ENCODE measurements around the gene CD27. TPM values are rescaled to one million over a fixed set of nuclear protein-coding genes. Genes with fewer than 3 reads are reported as not detected.

CD27 gene
- total RNA-seq, result 23.3 and 25.9 TPM in 2 replicates

DNA sequence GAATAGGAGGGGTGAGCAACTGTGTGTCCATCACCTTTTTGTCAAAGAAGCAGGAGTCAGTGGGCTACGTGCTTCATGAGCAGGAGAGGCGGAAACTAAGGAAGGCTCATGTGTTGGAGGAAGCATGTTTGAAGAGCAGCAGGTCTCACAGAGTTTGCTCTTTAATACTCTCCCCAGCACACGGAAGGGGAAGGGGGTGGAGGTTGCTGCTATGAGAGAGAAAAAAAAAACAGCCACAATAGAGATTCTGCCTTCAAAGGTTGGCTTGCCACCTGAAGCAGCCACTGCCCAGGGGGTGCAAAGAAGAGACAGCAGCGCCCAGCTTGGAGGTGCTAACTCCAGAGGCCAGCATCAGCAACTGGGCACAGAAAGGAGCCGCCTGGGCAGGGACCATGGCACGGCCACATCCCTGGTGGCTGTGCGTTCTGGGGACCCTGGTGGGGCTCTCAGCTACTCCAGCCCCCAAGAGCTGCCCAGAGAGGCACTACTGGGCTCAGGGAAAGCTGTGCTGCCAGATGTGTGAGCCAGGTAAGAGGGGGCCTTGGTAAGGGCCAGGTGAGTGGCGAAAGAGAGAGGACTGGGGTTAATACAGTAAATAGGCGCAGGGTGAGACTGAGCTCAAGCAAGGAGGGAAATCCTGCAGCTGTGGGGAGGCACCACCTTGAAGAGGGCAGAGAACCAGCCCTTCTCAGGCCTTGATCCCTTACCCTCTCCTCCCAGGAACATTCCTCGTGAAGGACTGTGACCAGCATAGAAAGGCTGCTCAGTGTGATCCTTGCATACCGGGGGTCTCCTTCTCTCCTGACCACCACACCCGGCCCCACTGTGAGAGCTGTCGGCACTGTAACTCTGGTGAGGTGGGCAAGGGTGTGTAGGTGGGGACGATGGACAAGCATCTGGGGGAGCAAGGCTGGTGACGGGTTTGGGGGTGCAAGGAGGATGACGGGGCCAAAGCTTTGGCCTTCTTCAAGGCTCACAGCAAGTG is at the start of gene CD27:
TSS of gene CD27 (plus strand) at position 252 of the 985 bp plus-strand sequence. CDS start at position 393, 141 bp downstream.
- DNase-seq (ENCODE audit: low spot score), result no peak
- Mint-ChIP-seq H3K27me3 (ENCODE audit: low read depth) (no peaks in the 10 kb centered on the region), H3K27ac (peak within 1 kb of the TSS; percentile 91), H3K36me3 (ENCODE audit: low read depth) (peaks cover 27% of the 10 kb centered on the region), H3K4me3 (ENCODE audit: low read depth) (peak within 1 kb of the TSS; percentile 87), H3K9me3 (no peaks in the 10 kb centered on the region), H3K4me1 (ENCODE audit: low read depth) (peaks cover 56% of the 10 kb centered on the region)
- intact Hi-C loops (cut with micrococcal nuclease), result loop anchor here (2.0 kb wide), 1 partner anchor 18 kb away; no protein-coding TSS in a partner anchor

DNA sequence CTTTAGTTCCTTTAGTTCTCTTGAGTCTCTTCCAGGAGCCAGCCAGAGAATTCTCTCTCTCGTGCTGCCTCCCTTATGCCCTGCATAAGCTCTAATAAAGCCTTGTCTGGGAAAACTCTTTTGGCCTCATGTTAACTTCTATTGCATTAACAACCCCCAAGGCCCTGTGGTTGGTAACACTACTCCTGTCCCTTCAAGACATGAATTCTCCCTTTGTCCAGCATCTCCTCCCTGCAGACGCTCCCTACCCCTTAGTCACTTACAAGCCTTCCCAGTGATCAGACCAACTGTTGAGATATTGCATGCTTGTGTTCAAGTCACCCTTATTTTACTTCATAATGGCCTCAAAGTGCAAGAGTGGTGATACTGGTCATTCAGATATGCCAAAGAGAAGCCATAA is 48.7 kb upstream of the CD27 start:
- peaks cover 8% of the 10 kb centered on the region for H3K27me3 Mint-ChIP-seq (ENCODE audit: low read depth)
- no peaks in the 10 kb centered on the region for H3K36me3 Mint-ChIP-seq (ENCODE audit: low read depth)
- no peaks in the 10 kb centered on the region for H3K4me1 Mint-ChIP-seq (ENCODE audit: low read depth)
- H3K27ac Mint-ChIP-seq, result no peak overlapping the region
- no peak overlapping the region for H3K4me3 Mint-ChIP-seq (ENCODE audit: low read depth)
- DNase-seq (ENCODE audit: low spot score), result no peak
- intact Hi-C loops (cut with micrococcal nuclease), result no loop called here
- H3K9me3 Mint-ChIP-seq, result no peaks in the 10 kb centered on the region

DNA sequence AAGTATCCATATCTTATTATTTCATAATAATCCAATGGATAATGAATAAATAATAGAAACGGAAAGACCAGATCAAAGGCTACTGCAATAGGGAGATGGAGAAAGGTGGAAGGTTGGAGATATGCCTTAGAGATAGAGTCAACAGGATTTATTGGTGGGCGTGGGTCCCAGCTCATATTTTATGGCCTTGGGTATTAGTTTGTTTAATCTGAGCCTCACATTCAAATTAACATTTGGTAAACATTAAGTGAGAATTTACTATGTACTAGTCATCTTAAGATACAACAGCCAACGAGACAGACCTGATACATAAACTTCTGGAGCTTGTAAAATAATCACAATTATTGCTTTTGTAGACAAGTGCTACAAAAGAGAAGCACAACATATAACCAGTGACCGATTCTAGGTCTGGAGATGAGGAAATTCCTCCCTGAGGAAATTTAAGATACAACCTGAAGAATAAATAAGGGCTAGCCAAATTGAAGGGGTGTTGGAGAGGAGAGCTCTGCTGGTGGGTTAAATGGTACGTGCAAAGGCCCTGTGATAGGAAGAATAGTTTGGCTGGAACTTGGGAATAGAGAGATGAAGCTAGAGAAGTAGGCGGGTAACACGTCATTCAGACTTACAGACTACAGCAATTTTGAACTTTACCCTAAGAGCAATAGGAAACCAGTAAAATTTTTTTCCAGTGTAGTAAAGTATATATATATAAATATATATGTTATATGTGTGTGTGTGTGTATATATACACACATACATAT is 44.7 kb upstream of the CD27 start:
- Mint-ChIP-seq H3K9me3 (no peaks in the 10 kb centered on the region), H3K27ac (no peak overlapping the region), H3K27me3 (ENCODE audit: low read depth) (peaks cover 10% of the 10 kb centered on the region), H3K36me3 (ENCODE audit: low read depth) (no peaks in the 10 kb centered on the region), H3K4me1 (ENCODE audit: low read depth) (no peaks in the 10 kb centered on the region), H3K4me3 (ENCODE audit: low read depth) (no peak overlapping the region)
- intact Hi-C loops (cut with micrococcal nuclease), result no loop called here
- no peak for DNase-seq (ENCODE audit: low spot score)

DNA sequence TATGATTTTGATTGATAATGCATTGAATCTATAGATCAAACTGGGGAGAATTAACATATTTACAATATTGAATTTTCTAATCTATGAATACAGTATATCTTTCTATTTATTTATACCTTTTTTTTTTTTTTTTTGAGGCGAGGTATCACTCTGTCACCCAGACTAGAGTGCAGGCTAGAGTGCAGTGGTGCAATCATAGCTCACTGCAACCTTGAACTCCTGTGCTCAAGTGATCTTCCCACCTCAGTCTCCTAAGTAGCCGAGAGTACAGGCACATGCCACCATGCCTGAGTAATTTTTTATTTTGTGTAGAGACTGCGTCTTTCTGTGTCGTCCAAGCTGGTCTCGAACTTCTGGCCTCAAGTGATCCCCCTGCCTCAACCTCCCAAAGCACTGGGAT is 40.4 kb upstream of the CD27 start:
- DNase-seq (ENCODE audit: low spot score), result no peak
- no peaks in the 10 kb centered on the region for H3K4me1 Mint-ChIP-seq (ENCODE audit: low read depth)
- no peaks in the 10 kb centered on the region for H3K36me3 Mint-ChIP-seq (ENCODE audit: low read depth)
- H3K27me3 Mint-ChIP-seq (ENCODE audit: low read depth), result peaks cover 13% of the 10 kb centered on the region
- intact Hi-C loops (cut with micrococcal nuclease), result no loop called here
- H3K9me3 Mint-ChIP-seq, result no peaks in the 10 kb centered on the region
- H3K4me3 Mint-ChIP-seq (ENCODE audit: low read depth), result no peak overlapping the region
- no peak overlapping the region for H3K27ac Mint-ChIP-seq

DNA sequence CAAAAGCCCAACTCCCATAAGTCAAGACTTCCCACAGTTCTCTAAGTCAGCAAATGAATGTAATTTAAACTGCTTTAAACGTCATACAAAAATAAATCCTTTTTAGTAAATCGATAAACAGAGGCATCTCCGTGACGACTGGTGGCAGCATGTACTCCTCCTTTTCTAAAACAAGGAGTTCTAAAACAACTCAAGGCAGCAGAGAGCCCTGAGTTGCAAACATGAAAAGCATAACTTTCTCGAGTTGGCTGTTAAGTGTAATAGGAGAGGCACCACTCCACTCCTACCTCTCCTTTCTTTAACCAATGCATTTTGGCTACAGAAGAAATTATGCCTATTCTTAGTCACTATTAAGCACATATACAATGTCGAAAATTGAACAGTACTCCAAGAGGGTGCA is 38.8 kb upstream of the CD27 start:
- Mint-ChIP-seq H3K36me3 (ENCODE audit: low read depth) (no peaks in the 10 kb centered on the region), H3K27ac (no peak overlapping the region), H3K4me3 (ENCODE audit: low read depth) (no peak overlapping the region), H3K27me3 (ENCODE audit: low read depth) (peaks cover 15% of the 10 kb centered on the region), H3K4me1 (ENCODE audit: low read depth) (no peaks in the 10 kb centered on the region), H3K9me3 (no peaks in the 10 kb centered on the region)
- no peak for DNase-seq (ENCODE audit: low spot score)
- intact Hi-C loops (cut with micrococcal nuclease), result no loop called here

DNA sequence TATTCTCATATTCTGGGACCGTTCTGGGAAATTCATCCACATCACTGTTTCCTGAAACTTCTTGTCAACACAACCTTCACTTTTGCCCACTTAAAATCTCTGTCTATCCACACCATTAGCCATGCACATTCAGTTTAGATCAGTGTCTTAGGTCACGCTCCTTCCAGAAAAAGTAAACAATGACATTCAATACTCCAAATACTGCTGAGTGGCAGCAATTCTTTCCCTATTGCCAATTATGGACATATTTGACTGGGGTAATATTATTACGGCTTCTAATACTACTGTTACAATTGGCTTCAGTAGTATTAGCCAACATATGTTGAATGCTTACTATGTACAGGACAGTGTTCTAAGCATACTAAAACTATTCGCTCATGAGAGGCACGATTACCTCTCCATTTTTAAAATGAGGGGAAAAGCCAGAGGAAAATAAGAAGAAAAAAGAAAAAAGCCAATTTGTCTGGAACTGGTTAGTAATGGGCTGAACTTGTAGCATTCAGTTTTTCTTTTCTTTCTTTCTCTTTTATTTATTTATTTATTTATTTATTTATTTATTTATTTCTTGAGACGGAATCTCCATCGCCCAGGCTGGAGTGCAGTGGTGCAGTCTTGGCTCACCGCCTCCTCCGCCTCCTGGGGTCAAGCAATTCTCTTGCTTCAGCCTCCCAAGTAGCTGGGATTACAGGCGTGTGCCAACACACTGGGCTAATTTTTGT is 37.4 kb upstream of the CD27 start:
- peaks cover 14% of the 10 kb centered on the region for H3K27me3 Mint-ChIP-seq (ENCODE audit: low read depth)
- intact Hi-C loops (cut with micrococcal nuclease), result no loop called here
- no peak overlapping the region for H3K4me3 Mint-ChIP-seq (ENCODE audit: low read depth)
- H3K36me3 Mint-ChIP-seq (ENCODE audit: low read depth), result no peaks in the 10 kb centered on the region
- no peaks in the 10 kb centered on the region for H3K4me1 Mint-ChIP-seq (ENCODE audit: low read depth)
- H3K9me3 Mint-ChIP-seq, result no peaks in the 10 kb centered on the region
- no peak for DNase-seq (ENCODE audit: low spot score)
- no peak overlapping the region for H3K27ac Mint-ChIP-seq

DNA sequence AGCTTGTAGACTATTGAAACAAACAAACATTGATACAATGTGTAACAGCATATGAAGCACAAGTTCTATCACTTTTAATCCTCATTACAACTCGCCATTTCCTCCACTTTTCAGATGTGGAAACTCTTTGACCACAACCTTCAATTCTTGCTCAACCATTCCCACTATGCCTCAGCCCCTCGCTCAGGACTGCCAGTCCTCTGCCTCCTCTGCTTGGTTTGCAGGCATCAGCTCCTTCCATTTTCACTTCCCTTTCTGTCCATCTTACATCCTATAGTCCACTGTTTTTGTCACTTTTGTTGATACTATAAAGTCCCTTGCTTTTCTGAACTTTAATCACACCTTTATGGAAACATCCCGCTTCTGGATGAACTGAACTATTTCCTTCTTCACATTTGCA is 28.2 kb upstream of the CD27 start:
- no peak overlapping the region for H3K27ac Mint-ChIP-seq
- intact Hi-C loops (cut with micrococcal nuclease), result no loop called here
- no peak for DNase-seq (ENCODE audit: low spot score)
- no peaks in the 10 kb centered on the region for H3K9me3 Mint-ChIP-seq
- no peaks in the 10 kb centered on the region for H3K36me3 Mint-ChIP-seq (ENCODE audit: low read depth)
- peaks cover 2% of the 10 kb centered on the region for H3K27me3 Mint-ChIP-seq (ENCODE audit: low read depth)
- no peak overlapping the region for H3K4me3 Mint-ChIP-seq (ENCODE audit: low read depth)
- H3K4me1 Mint-ChIP-seq (ENCODE audit: low read depth), result peaks cover 14% of the 10 kb centered on the region

DNA sequence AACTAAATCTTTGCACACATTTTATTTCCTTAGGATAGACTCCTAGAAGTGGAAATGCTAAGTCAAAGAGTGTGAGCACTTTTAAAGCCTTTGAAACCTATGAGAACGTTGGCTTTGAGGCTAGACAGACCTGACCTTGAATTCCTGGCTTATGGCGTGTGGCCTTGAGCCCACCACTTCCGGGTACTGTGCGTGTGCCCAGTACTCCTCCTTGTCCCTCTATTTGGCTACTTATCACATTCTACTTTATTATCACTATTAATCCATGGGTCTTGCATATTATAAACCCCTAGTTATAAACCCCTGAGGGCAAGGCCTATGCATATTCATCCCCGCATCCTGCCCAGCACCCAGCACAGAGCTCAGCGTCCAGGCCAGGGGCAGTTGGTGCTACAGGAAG is 26.0 kb upstream of the CD27 start:
- Mint-ChIP-seq H3K27ac (no peak overlapping the region), H3K4me1 (ENCODE audit: low read depth) (peaks cover 20% of the 10 kb centered on the region), H3K36me3 (ENCODE audit: low read depth) (no peaks in the 10 kb centered on the region), H3K4me3 (ENCODE audit: low read depth) (no peak overlapping the region), H3K9me3 (no peaks in the 10 kb centered on the region), H3K27me3 (ENCODE audit: low read depth) (peaks cover 2% of the 10 kb centered on the region)
- intact Hi-C loops (cut with micrococcal nuclease), result no loop called here
- DNase-seq (ENCODE audit: low spot score), result no peak

DNA sequence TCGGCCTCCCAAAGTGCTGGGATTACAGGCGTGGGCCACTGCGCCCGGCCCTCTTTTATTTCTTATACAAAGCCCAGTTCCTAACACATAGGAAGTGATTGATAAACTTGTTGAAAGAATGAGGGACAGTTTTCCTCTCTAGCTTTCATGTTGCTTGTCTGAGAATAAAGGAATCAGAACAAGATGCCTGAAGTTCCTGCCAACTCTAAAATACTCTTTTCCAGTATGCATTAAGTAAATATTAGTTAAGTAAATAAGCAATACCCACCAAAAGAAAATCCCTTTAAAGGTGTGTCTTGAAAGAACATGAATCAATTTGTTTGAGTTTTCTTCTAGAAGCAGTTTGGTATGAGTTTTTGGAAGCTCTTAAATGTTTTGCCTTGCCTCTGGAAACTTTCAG is 24.4 kb upstream of the CD27 start:
- no peak overlapping the region for H3K4me3 Mint-ChIP-seq (ENCODE audit: low read depth)
- no peak overlapping the region for H3K27ac Mint-ChIP-seq
- intact Hi-C loops (cut with micrococcal nuclease), result loop anchor here (5.0 kb wide), 1 partner anchor 137 kb away; the partner anchor contains the start of gene IFFO1
- H3K36me3 Mint-ChIP-seq (ENCODE audit: low read depth), result no peaks in the 10 kb centered on the region
- peaks cover 2% of the 10 kb centered on the region for H3K27me3 Mint-ChIP-seq (ENCODE audit: low read depth)
- peaks cover 24% of the 10 kb centered on the region for H3K4me1 Mint-ChIP-seq (ENCODE audit: low read depth)
- H3K9me3 Mint-ChIP-seq, result no peaks in the 10 kb centered on the region
- no peak for DNase-seq (ENCODE audit: low spot score)

DNA sequence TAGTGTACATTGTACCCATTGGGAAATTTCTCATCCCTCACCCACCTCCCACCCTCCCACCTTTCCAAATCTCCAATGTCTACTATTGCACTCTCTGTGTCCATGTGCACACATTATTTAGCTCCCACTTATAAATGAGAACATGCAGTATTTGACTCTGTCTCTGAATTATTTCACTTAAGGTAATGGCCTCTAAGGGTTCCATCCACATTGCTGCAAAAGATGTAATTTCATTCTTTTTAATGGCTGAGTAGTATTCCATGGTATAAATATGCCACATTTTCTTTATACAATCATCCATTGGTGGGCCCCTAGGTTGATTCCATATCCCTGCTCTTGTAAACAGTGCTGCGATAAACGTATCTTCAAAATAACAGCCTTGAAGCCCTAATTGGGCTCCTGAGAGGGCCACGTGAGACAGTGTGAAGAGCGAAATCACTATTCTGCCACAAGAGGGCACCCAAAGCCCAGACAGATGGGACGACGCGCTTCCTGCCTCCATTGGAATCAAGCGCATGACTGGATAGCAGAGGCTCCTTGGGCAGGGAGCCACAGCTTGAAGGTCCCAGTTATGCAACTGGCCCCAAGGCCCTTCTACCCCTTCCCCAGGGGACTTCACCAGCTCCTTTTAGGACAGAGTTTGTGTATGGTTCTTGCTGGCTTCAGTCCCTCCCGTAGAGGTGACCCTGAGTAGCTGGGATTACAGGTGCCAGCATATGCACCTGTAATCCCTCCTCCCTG is 21.3 kb upstream of the CD27 start:
- Mint-ChIP-seq H3K27ac (peak overlapping the region; percentile 46), H3K27me3 (ENCODE audit: low read depth) (peaks cover 2% of the 10 kb centered on the region), H3K4me3 (ENCODE audit: low read depth) (no peak overlapping the region), H3K4me1 (ENCODE audit: low read depth) (peaks cover 40% of the 10 kb centered on the region), H3K36me3 (ENCODE audit: low read depth) (no peaks in the 10 kb centered on the region), H3K9me3 (no peaks in the 10 kb centered on the region)
- DNase-seq (ENCODE audit: low spot score), result peak; percentile 71
- intact Hi-C loops (cut with micrococcal nuclease), result loop anchor here (1.0 to 5.0 kb wide), 4 partner anchors 42 to 134 kb away; partner anchors contain the start of genes IFFO1 and NCAPD2

DNA sequence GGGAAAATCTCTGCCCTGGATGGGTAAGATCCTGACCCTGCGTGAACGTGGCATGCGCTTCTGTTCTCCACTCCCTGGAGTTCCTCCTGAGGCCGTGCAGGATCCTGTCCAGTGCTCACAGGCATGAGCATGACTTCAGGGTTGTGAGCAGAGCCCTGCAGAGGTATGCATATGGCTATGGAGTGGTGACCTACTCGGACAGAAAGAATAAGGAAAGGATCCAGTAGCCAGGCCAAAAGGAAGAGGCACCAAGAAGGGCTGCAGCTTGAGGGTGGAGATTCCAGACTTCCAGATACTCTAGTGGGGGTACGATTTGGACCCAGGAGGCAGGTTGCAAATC is 20.8 kb upstream of the CD27 start:
- Mint-ChIP-seq H3K4me3 (ENCODE audit: low read depth) (no peak overlapping the region), H3K27me3 (ENCODE audit: low read depth) (peaks cover 2% of the 10 kb centered on the region), H3K27ac (peak overlapping the region; percentile 46), H3K4me1 (ENCODE audit: low read depth) (peaks cover 41% of the 10 kb centered on the region), H3K9me3 (no peaks in the 10 kb centered on the region), H3K36me3 (ENCODE audit: low read depth) (no peaks in the 10 kb centered on the region)
- no peak for DNase-seq (ENCODE audit: low spot score)
- intact Hi-C loops (cut with micrococcal nuclease), result loop anchor here (5.0 kb wide), 1 partner anchor 133 kb away; the partner anchor contains the start of gene IFFO1

DNA sequence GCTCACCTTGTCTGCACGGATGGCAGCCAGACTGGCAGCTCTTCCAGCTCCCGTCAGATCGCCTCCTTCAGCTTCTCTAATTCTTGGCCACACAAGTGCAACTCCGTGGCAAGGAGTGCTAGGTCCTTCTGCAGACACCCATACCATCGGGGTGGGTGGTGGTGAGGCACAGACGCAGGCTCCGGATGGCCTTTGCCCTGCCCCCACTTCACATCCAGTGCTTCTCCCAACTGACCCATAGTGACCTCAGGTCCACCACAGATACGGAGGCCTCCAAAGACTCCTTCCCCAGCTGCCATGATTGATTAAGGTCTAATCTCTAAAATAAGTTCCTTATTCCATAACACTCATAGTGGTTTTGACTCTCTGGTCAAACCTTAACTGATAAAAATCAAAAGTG is 19.9 kb upstream of the CD27 start:
- Mint-ChIP-seq H3K27ac (peak overlapping the region; percentile 62), H3K4me3 (ENCODE audit: low read depth) (no peak overlapping the region), H3K36me3 (ENCODE audit: low read depth) (no peaks in the 10 kb centered on the region), H3K4me1 (ENCODE audit: low read depth) (peaks cover 44% of the 10 kb centered on the region), H3K27me3 (ENCODE audit: low read depth) (peaks cover 2% of the 10 kb centered on the region), H3K9me3 (no peaks in the 10 kb centered on the region)
- intact Hi-C loops (cut with micrococcal nuclease), result loop anchor here (5.0 kb wide), 2 partner anchors 88 to 132 kb away; partner anchors contain the start of gene IFFO1
- no peak for DNase-seq (ENCODE audit: low spot score)
